ENCODE data around the gene ATG16L2. TPM values are rescaled to one million over a fixed set of nuclear protein-coding genes. Genes with fewer than 3 reads are reported as not detected.
"Not testable (repeated sequence)": the region's sequence is repeated elsewhere in the genome, so short reads cannot be mapped to it uniquely, and the experiment has no call there.

ATG16L2 gene
- total RNA-seq, 1 experiment from 2014 or later, result 6.8 TPM

DNA sequence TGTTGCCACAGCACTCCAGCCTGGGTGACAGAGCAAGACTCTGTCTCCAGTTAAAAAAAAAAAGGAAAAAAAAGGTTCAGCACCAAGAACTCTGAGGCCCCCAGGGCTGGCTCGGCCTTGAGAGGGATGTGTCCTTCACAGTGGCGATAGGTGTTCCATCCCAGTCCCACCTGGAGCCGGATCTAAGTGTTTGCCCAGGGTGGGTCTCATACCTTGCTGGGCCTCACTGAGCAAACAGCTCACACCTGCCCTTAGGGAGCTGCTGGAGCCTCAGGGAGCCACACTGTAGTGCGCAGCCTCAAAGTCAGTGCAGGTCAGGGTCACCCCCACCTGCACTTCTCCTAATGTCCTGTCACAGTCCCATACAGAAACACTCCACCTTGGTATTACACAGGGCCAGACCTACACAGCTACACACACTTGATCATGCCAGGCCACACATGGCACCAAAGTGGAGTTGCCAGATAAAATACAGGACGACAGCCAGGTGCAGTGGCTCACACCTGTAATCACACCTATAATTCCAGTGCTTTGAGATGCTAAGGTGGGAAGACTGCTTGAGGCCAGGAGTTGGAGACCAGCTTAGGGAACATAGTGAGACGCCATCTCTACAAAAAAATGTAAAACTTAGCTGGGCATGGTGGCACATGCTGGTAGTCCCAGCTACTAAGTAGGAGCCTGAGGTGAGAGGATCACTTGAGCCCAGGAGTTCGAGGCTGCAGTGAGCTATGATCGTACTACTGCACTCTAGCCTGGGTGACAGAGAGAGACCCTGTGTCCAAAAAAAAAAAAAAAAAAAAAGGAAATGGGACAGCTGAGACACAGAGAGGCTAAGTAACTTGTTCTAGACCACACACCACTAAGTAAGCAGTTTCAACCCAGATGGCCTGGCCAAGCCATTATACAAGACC lies 27.7 kb upstream of the ATG16L2 start:
- no peaks in the 10 kb centered on the region for H3K36me3 ChIP-seq
- DNase-seq, result no peak
- no peaks in the 10 kb centered on the region for H3K9me3 ChIP-seq (replicated peaks)
- 0 out of 2 replicates have a peak, but pooled peaks cover 2% of the 10 kb centered on the region for H3K4me1 ChIP-seq
- no peaks in the 10 kb centered on the region for H3K27me3 ChIP-seq
- no peak overlapping the region for H3K4me3 ChIP-seq
- H3K27ac ChIP-seq, result no peak overlapping the region

DNA sequence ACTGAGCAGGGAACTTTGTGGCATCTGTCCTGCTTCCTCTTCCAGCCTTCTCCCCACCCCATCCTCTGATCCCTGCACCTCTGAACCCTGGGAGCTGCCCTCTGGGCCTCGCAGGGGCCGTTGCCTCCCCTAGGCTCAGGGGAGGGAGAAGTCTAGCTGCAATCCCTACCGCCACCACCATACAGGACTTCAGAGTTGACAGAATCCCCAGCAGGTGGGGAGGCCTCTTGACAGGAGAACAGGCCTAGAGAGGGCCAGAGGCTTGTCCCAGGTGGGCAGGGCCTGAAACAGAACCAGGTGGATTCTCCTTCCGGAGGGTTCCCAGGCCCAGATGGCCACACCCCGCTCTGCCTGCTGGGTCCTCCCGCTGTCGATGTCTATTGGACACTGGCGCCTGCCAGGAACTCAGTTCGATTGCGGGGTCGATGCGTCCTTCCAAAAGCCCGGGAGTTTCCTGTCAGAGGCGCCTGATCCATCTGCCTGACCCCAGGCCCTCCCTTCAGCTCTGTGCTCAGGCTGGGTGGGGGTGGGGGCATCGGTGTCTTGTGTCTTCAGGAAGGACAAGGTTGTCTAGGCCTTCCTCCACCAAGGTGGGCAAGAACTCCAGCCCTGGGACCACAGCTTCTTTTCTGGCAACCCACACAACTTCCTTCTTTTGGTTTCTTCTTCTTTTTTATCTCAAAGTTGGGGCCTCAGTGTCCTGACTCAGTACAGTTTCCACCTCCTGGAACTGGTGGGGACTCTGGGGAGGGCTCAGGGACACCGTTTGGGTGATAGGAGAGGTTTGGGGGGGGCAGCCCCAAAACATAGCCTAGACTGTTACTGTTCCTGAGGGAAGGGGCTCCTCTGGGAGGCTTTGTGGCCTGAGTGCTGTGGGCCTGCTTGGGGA lies 26.8 kb upstream of the ATG16L2 start:
- Histone ChIP-seq H3K4me1 (0 out of 2 replicates have a peak, but pooled peaks cover 2% of the 10 kb centered on the region), H3K27ac (no peak overlapping the region), H3K36me3 (no peaks in the 10 kb centered on the region), H3K4me3 (no peak overlapping the region), H3K27me3 (no peaks in the 10 kb centered on the region), H3K9me3 (replicated peaks) (no peaks in the 10 kb centered on the region)
- no peak for DNase-seq

DNA sequence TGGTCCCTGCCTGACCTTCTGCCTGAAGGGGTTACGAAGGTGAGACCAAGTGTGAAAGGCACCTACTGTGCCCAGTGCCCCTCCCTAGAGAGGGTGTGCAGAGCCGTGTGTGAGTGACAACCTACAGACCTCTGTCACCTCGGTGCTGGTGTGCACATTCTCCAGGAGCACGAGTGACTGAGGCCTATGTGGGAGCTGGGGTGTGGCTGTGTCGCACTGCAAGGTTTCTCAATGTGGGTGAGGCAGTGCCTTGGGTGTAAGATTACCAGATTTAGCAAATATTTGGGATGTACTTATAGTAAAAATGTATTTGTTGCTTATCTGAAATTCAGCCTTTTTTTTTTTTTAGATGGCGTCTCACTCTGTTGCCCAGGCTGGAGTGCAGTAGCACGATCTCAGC lies 26.0 kb upstream of the ATG16L2 start:
- Histone ChIP-seq H3K36me3 (no peaks in the 10 kb centered on the region), H3K27me3 (no peaks in the 10 kb centered on the region), H3K27ac (no peak overlapping the region), H3K9me3 (replicated peaks) (no peaks in the 10 kb centered on the region), H3K4me3 (no peak overlapping the region), H3K4me1 (peaks cover 3% of the 10 kb centered on the region; the same call in 1 of the 2 replicates)
- DNase-seq, result no peak

DNA sequence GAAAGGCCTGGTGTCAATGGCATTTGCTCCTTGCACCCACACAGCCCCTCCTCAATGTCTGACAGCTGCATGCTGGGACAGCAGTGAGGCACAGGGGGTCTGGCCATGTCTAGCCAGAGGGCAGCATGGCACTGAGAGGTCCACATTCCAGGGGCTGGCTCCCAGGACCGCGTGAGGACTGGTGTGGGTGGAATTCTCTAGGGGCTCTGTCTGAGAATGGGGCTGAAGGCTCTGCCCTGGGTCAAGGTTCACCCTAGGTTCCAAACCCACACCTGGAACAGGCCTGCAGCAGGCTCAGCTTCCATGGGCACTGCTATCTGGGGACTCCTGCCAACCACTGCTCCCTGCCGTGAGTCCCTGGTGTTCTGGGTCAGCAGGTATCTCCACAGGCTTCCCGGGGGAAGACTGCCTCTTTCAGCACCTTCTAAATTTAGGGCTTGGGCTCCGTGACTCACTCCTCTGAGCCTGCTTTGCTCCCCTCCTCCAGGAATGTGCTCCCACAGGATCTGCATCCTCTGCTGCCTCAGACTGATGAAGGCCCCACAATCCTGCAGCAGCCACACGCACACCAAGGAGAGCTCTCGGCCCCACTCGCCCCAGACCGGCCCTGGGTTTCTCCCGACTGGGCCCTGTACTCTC lies 24.6 kb upstream of the ATG16L2 start:
- Histone ChIP-seq H3K4me1 (peaks cover 4% of the 10 kb centered on the region; the same call in 1 of the 2 replicates), H3K9me3 (replicated peaks) (no peaks in the 10 kb centered on the region), H3K36me3 (no peaks in the 10 kb centered on the region), H3K27me3 (no peaks in the 10 kb centered on the region), H3K27ac (no peak overlapping the region), H3K4me3 (no peak overlapping the region)
- no peak for DNase-seq

DNA sequence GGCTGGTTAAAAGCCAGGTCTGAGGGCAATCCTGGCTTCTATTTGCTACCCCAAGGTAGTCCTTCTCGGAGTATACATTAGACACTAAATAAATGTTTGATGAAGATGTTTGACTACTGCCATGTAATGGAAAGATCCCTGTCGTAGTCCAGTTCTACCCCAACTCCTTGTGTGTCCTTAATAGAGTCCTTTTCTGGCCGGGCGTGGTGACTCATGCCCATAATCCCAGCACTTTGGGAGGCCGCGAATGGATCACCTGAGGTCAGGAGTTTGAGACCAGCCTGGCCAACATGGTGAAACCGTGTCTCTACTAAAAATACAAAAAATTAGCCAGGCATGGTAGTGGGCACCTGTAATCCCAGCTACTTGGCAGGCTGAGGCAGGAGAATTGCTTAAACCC lies 23.0 kb upstream of the ATG16L2 start:
- H3K27me3 ChIP-seq; DNase-seq; H3K4me1 ChIP-seq; H3K36me3 ChIP-seq; H3K27ac ChIP-seq; H3K9me3 ChIP-seq (replicated peaks); H3K4me3 ChIP-seq: not testable (repeated sequence)

DNA sequence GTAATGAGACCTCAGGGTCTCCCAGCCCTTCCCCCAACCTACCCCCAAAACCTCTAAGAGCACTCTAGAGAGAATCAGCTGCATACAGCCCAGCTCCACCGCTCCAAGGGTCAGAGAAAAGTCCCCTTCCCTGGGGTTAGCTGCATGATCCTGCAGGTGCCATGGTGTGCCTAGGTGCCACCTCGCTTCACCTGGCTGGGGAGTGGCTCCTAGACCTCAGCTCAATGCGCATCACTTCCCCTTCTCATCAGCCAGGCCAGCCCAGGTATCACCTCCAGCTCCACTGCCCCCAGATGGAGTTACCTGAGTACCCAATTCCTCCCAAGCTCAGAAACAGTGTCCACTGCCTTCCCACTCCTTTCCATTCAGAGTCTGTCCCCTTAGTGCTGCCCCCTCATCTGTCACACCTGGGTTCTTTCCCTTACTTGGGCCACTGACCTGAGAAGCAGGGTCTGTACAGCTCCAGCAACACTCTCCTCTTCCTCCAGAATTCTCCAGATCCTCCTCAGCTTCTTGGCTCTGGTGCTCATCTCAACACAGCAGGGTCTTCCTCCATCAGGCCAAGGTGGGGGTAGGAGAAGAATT lies 21.7 kb upstream of the ATG16L2 start:
- H3K27ac ChIP-seq, result no peak overlapping the region

DNA sequence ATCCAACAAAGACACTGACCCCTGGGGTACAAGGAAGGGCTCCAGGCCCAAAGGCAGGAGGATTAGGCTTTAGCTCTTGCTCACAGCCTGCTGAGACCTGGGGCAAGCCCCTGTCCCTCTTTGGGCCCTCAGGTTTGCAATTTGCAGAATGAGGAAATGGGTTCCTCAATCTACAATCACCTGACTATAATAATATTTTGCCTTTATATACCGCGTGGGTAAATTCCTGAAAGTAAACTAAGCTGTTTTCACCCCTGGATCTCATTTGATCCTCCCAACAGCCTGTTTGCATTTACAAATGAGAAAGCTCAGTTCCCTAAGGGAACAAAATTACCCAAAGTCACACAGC lies 21.2 kb upstream of the ATG16L2 start:
- Histone ChIP-seq H3K27me3 (no peaks in the 10 kb centered on the region), H3K27ac (peak overlapping the region; percentile 48), H3K36me3 (no peaks in the 10 kb centered on the region), H3K4me3 (peak overlapping the region; percentile 69), H3K4me1 (peaks cover 4% of the 10 kb centered on the region; the same call in 1 of the 2 replicates), H3K9me3 (replicated peaks) (no peaks in the 10 kb centered on the region)
- DNase-seq, result no peak

More for the DNA sequence above, 21.7 kb upstream of the ATG16L2 start:
- no peak for DNase-seq
- Histone ChIP-seq H3K4me3 (no peak overlapping the region), H3K27me3 (no peaks in the 10 kb centered on the region), H3K9me3 (replicated peaks) (no peaks in the 10 kb centered on the region), H3K4me1 (peaks cover 4% of the 10 kb centered on the region; the same call in 1 of the 2 replicates), H3K36me3 (no peaks in the 10 kb centered on the region)

DNA sequence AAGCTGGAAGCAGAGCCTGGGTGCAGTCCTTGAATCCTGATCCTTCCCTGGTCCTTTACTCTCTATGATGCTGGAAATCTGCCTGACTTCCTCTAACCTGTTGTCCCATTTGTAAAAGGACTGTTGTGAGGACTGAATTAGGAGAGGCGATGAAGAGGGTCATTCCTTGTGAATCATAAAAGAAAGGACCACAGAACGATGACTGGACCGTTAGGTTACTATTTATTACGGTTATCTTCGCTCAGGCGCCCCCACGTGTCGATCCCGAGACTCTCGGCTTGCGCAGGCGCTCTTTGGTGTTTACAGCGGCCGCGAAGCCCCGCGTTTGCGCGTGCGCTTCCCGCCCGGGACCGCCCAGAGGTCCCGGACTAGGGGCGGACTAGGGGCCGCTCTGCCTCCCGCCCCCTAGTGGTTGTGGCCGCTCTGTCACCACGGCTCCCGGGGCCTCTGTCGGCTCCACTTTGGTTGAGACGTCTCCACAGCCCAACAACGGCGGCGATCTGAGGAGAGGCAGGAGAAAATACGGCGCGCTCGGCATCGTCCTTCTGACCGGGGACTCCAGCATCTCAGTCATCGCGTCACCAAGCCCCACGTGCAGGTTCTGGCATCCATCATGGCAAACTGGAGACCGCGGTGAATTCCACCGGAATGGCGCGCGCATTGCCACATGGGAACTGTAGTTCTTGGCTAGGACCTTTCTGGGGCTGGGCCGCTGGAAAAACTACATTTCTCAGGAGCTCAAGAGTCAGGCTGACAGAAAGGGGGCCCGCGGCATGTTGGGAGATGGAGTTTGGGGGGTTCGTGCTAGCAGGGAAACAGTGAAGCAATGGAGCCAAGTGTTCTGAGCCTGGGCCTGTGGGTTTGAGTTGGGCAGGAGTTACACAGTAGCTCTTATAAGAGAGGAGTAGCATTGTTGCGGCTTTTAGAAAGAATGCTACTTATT lies 20.5 kb upstream of the ATG16L2 start, which contains the start of gene STARD10:
STARD10 (minus strand) TSS at position 623 of the 943 bp plus-strand sequence. CDS start 12,866 bp downstream, outside the sequence.
- Histone ChIP-seq H3K4me1 (peaks cover 4% of the 10 kb centered on the region; the same call in 1 of the 2 replicates), H3K27ac (peak within 1 kb of the TSS; percentile 48), H3K36me3 (no peaks in the 10 kb centered on the region), H3K27me3 (no peaks in the 10 kb centered on the region), H3K4me3 (peak within 1 kb of the TSS; percentile 69), H3K9me3 (replicated peaks) (no peaks in the 10 kb centered on the region)
- DNase-seq, result peak; percentile 93 to 97

DNA sequence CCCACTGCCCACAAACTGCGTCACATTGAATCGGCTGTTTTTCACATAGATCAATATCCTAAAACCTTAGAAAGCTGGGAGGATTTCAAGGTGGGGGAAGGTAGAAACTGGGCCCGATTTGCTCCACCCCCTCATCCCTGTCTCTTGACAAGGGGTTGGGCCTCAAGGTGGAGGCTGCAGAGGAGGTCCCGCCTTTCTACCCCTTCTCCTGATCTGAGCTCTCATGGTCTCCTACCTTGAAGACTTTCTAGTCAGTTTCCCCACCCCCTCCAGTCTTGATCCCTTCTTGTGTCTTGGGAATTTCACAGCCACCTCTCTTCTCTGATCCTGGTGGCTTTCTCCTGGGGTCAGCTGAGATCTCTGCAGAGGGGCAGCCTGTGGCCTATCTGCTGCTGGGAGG lies 15.8 kb upstream of the ATG16L2 start:
- Histone ChIP-seq H3K27me3 (no peaks in the 10 kb centered on the region), H3K9me3 (replicated peaks) (no peaks in the 10 kb centered on the region), H3K4me1 (no peaks in the 10 kb centered on the region), H3K36me3 (no peaks in the 10 kb centered on the region), H3K4me3 (no peak overlapping the region), H3K27ac (no peak overlapping the region)
- no peak for DNase-seq

DNA sequence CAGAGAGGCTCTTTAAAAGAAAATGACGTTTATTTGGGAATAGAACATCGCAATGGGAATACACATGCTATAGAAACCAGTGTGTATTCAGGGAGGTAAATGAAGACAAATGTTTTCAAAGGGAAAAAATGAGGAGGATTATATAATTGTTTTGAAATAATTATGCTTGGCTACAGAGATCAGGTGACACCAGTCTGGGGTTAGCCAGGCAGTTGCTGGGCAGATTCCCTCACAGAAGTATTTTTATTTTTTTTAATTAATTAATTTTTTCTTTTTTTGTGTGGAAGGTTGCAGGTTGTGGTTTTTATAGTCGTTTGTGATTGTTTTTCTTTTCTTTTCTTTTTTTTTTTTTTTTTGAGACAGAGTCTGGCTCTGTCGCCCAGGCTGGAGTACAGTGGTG lies 14.8 kb upstream of the ATG16L2 start:
- Histone ChIP-seq H3K27ac (no peak overlapping the region), H3K27me3 (no peaks in the 10 kb centered on the region), H3K9me3 (replicated peaks) (no peaks in the 10 kb centered on the region), H3K4me3 (no peak overlapping the region), H3K4me1 (no peaks in the 10 kb centered on the region), H3K36me3 (no peaks in the 10 kb centered on the region)
- no peak for DNase-seq

DNA sequence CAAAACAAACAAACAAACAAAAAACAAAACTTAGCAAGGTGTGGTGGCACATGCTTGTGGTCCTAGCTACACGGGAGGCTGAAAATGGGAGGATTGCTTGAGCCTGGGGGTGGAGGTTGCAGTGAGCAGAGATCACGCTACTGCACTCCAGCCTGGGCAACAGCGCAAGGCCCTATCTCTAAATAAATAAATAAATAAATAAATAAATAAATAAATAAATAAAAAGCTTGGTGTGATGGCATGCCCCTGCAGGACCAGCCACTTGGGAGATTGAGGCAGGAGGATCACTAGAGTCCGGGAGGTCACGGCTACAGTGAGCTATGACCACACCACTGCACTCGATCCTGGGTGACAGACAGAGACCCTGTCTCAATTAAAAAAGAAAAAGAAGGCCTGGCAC lies 11.4 kb upstream of the ATG16L2 start:
- no peak for DNase-seq
- Histone ChIP-seq H3K27ac (no peak overlapping the region), H3K9me3 (replicated peaks) (no peaks in the 10 kb centered on the region), H3K4me3 (no peak overlapping the region), H3K27me3 (no peaks in the 10 kb centered on the region), H3K36me3 (no peaks in the 10 kb centered on the region), H3K4me1 (no peaks in the 10 kb centered on the region)

DNA sequence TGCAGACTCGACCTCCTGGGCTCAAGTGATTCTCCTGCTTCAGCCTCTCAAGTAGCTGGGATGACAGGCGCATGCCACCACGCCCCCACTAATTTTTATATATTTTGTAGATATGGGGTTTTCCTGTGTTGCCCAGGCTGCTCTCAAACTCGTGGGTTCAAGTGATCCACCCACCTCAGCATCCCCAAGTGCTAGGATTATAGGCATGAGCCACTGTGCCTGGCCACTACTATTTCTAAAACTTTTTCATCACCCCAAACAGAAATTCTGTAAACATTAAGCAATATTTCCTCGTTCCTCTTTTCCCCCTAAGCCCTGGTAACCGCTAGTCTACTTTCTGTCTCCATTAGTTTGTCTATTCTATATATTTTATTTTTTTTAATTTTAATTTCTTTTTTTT lies 9.0 kb upstream of the ATG16L2 start:
- DNase-seq, result no peak
- no peak overlapping the region for H3K4me3 ChIP-seq
- no peak overlapping the region for H3K27ac ChIP-seq
- H3K9me3 ChIP-seq (replicated peaks), result no peaks in the 10 kb centered on the region
- H3K4me1 ChIP-seq, result no peaks in the 10 kb centered on the region
- no peaks in the 10 kb centered on the region for H3K27me3 ChIP-seq
- H3K36me3 ChIP-seq, result no peaks in the 10 kb centered on the region

DNA sequence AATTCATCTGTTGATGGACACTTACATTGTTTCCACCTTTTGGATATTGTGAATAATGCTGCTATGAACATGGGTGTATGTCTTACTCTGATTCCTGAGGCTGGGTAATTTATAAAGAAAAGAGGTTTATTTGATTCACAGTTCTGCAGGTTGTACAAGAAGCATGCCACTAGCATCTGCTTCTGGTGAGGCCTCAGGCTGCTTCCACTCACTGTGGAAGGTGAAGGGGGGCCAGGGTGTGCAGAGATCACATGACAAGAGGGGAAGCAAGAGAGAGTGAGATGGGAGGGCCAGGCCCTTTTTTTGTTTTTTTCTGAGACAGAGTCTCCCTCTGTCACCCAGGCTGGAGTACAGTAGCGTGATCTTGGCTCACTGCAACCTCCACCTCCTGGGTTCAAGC lies 7.8 kb upstream of the ATG16L2 start:
- H3K36me3 ChIP-seq; H3K9me3 ChIP-seq (replicated peaks); H3K27ac ChIP-seq; H3K4me3 ChIP-seq; H3K27me3 ChIP-seq; DNase-seq; H3K4me1 ChIP-seq: not testable (repeated sequence)
